NCI-H2227 (cell line): Measurements from ENCODE around the gene RNF7.
"Not testable (repeated sequence)": the region's sequence is repeated elsewhere in the genome, so short reads cannot be mapped to it uniquely, and the experiment has no call there.

Experiments
- DNase-seq: peaks from one replicate; lab custom pipeline; 2025; ENCODE audit not compliant: unreplicated experiment; lab: John Stamatoyannopoulos, UW

RNF7 gene

GRCh38 chr3:141777957-141778813 lies 40.1 kb downstream of the RNF7 start:
- DNase-seq: no peak

- DNase-seq: no peak
Observed at GRCh38 chr3:141779667-141780066, 41.6 kb downstream of the RNF7 start.

GRCh38 chr3:141782386-141782932 lies 44.4 kb downstream of the RNF7 start:
- DNase-seq: no peak

- DNase-seq: no peak
Observed at GRCh38 chr3:141783632-141784031, 45.5 kb downstream of the RNF7 start.

- no peak for DNase-seq
Observed at GRCh38 chr3:141784096-141784495, 46.0 kb downstream of the RNF7 start.

GRCh38 chr3:141784531-141784930 lies 46.4 kb downstream of the RNF7 start:
- DNase-seq: no peak

GRCh38 chr3:141788149-141788548 lies 50.1 kb downstream of the RNF7 start:
- no peak for DNase-seq

GRCh38 chr3:141788750-141789149 lies 50.7 kb downstream of the RNF7 start:
- DNase-seq: not testable (repeated sequence)

GRCh38 chr3:141789281-141789680 lies 51.2 kb downstream of the RNF7 start:
- no peak for DNase-seq

- DNase-seq: no peak
Observed at GRCh38 chr3:141790171-141790570, 52.1 kb downstream of the RNF7 start.

GRCh38 chr3:141792495-141792894 lies 54.4 kb downstream of the RNF7 start:
- no peak for DNase-seq

- no peak for DNase-seq
Observed at GRCh38 chr3:141793476-141794260, 55.6 kb downstream of the RNF7 start.

GRCh38 chr3:141795276-141795675 lies 57.2 kb downstream of the RNF7 start:
- no peak for DNase-seq

GRCh38 chr3:141795741-141796080 lies 57.6 kb downstream of the RNF7 start:
- no peak for DNase-seq

GRCh38 chr3:141796081-141796888 lies 58.2 kb downstream of the RNF7 start:
- DNase-seq: peak; percentile 35
